Kidney (tissue), 14 donors: ENCODE measurements around the gene PALLD. TPM values are rescaled to one million over a fixed set of nuclear protein-coding genes. Genes with fewer than 3 reads are reported as not detected.

Source experiments
- DNase-seq, 5 donors: peaks; one replicate each; pipeline ENCODE4 v3.0.0-alpha.2; 2013 to 2020
- FAIRE-seq: peaks from 2 replicates; lab custom pipeline; 2012; peaks lifted over from hg19 to GRCh38; lab: Jason Lieb, UNC
- H3K27ac ChIP-seq, 2 donors: one replicate each; pipeline ENCODE4 v1.7.0; 2013; ENCODE audit warnings: low read depth in 2 of 2, low read length in 2 of 2, inconsistent platforms in 1 of 2
- H3K27me3 ChIP-seq: one replicate; pipeline ENCODE4 v1.7.1; 2013; ENCODE audit warnings: low read length, inconsistent platforms; ENCODE audit not compliant: control insufficient read depth, insufficient read depth
- H3K36me3 ChIP-seq, 3 donors: one replicate each; pipeline versions ENCODE4 v1.7.0 to v1.7.1; 2013; ENCODE audit warnings: low read length in 3 of 3, control low read depth in 1 of 3, inconsistent platforms in 1 of 3; ENCODE audit not compliant: insufficient read depth in 3 of 3, control insufficient read depth in 2 of 3
- H3K4me1 ChIP-seq, 3 donors: one replicate each; pipeline versions ENCODE4 v1.7.0 to v1.7.1; 2013; ENCODE audit warnings: low read length in 3 of 3, inconsistent platforms in 1 of 3, low read depth in 1 of 3; ENCODE audit not compliant: control insufficient read depth in 2 of 3, insufficient read depth in 2 of 3
- H3K4me3 ChIP-seq, 3 donors: one replicate each; pipeline versions ENCODE4 v1.7.0 to v1.8.1; 2013; ENCODE audit warnings: low read length in 3 of 3, control low read depth in 1 of 3, inconsistent platforms in 1 of 3
- H3K9ac ChIP-seq, 3 donors: one replicate each; pipeline versions ENCODE4 v1.7.0 to v1.7.1; 2013; ENCODE audit warnings: low read length in 3 of 3, control low read depth in 1 of 3, inconsistent platforms in 1 of 3
- H3K9me3 ChIP-seq, 3 donors: one replicate each; pipeline versions ENCODE4 v1.7.0 to v1.7.1; 2013; ENCODE audit warnings: low read length in 3 of 3, control low read depth in 1 of 3, inconsistent platforms in 1 of 3; ENCODE audit not compliant: control insufficient read depth in 2 of 3, insufficient read depth in 1 of 3
- intact Hi-C: fragments of 100-400 bp; cut with DNase I; formaldehyde crosslinking; loops from one replicate; pipeline ENCODE4 v1.11.1; 2022
- polyA plus RNA-seq: library from polyadenylated mRNA; stranded (reverse); fragments of 350-450 nt; fragmentation: Illumina TruSeq; extraction: RNeasy Lipid Tissue Mini Kit (QIAGEN cat#74804); gene quantifications from one replicate; pipeline ENCODE4 v1.2.3, GENCODE V29; 2014; ENCODE audit warnings: low read depth, low replicate concordance; ENCODE audit not compliant: insufficient read depth
- total RNA-seq: library from RNA; stranded (reverse); fragmentation: NEBNext Ultra II Directional; extraction: Animal tissue kit (Norgen Biotek cat#: 25700); gene quantifications from one replicate; pipeline ENCODE4 v1.2.1, GENCODE V29; 2021
- TF ChIP-seq, protein P1 (sequence below): IDR thresholded peaks from 3 replicates; pipeline ENCODE4 v1.5.1; 2012; ENCODE audit warnings: mild to moderate bottlenecking, moderate library complexity, borderline replicate concordance; ENCODE audit not compliant: insufficient read depth; ENCODE audit errors: extremely low read depth
- donor health status: control.
- donor health status: control.
- donor health status: control.
- donor health status: control.
- donor health status: control.
- donor health status: DM: yes; HTN: yes; CAD: no.
- donor health status: Normal renal cell carcinoma (clear cell type).

The PALLD gene
- total and polyA plus RNA-seq, 2 donors from 2014 or later = 43.4 to 120 TPM

DNA sequence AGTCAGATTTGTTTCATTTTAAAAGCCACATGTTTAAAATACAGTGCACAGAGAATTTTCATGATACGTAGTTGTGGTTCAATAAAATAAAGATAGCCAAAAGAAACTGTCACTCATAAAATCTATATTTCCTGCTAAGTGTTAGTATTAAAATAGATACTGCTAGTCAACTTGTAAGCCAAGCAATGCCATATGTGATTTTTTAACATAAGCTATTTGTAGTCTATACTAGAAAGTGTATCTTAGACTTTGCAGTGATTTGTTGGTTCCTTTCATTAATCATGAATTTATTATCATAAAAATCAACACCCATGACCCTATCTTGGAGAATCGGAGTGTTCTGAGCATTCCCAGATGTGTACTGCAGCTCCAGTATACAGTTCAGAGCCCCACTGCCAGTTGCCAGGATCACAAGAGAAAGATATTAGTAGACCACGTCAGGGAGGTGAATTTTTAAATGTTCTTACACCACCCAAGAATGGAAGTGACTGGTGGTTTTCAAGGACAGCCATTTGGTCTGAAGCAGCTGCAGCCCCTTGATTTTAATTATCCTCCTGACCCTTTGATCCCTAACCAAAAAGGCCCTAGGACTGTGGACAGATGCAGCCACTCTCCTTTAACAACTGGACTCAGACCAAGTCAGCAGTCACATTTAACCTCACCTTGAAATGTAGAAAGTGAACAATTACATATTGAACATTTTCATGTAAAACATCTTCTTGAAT is 163.1 kb downstream of the PALLD start:
- H3K27ac ChIP-seq = no peak overlapping the region
- no peak for FAIRE-seq
- H3K9ac ChIP-seq = no peak overlapping the region
- H3K4me3 ChIP-seq = no peak overlapping the region
- intact Hi-C loops = no loop called here
- H3K4me1 ChIP-seq = peaks cover 0 to 6% (median 0%) of the 10 kb centered on the region in 3 donors
- peak in 1 of 5 donors; percentile 49 for DNase-seq
- no peaks in the 10 kb centered on the region for H3K36me3 ChIP-seq
- TF ChIP-seq, protein P1, sequence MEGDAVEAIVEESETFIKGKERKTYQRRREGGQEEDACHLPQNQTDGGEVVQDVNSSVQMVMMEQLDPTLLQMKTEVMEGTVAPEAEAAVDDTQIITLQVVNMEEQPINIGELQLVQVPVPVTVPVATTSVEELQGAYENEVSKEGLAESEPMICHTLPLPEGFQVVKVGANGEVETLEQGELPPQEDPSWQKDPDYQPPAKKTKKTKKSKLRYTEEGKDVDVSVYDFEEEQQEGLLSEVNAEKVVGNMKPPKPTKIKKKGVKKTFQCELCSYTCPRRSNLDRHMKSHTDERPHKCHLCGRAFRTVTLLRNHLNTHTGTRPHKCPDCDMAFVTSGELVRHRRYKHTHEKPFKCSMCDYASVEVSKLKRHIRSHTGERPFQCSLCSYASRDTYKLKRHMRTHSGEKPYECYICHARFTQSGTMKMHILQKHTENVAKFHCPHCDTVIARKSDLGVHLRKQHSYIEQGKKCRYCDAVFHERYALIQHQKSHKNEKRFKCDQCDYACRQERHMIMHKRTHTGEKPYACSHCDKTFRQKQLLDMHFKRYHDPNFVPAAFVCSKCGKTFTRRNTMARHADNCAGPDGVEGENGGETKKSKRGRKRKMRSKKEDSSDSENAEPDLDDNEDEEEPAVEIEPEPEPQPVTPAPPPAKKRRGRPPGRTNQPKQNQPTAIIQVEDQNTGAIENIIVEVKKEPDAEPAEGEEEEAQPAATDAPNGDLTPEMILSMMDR = no peak
- no peaks in the 10 kb centered on the region for H3K27me3 ChIP-seq
- H3K9me3 ChIP-seq = no peaks in the 10 kb centered on the region

DNA sequence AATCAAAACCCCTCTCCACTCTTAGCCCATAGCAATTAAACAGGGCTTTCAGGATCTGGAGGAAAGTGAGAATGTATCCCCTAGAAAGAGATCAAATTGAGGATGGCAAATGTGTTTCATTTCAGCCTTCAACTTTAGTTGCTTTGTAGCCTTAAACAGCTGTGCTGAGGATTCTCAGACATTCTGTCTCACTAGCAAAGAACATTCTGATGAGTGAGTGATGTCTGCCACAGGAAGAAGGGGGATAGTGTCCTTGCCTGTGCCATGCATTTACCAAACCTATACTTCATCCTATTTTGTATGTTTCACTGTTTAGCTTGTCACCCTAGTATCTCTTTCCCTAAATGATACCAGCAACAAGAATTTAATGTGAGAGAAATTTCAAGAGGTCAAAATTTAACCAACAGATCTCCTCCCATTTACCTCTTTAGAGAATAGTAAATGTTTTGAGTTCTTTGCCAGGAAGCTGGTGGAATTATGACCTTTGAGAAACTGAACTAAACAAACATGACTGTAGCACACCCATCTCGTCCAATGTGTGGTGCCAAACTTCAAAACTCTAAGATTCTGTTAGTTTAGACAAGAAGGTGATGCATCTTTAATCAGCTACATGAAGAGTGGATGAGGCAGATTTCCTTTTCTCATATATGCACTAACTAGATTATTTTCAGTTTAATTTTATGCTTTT is 165.6 kb downstream of the PALLD start:
- no peak for DNase-seq
- FAIRE-seq = no peak
- H3K4me1 ChIP-seq = peaks cover 0 to 2% (median 0%) of the 10 kb centered on the region in 3 donors
- H3K9ac ChIP-seq = no peak overlapping the region
- H3K27me3 ChIP-seq = no peaks in the 10 kb centered on the region
- no peak overlapping the region for H3K27ac ChIP-seq
- no peaks in the 10 kb centered on the region for H3K9me3 ChIP-seq
- no peak overlapping the region for H3K4me3 ChIP-seq
- intact Hi-C loops = no loop called here
- TF ChIP-seq, protein P1 = no peak
- H3K36me3 ChIP-seq = no peaks in the 10 kb centered on the region

DNA sequence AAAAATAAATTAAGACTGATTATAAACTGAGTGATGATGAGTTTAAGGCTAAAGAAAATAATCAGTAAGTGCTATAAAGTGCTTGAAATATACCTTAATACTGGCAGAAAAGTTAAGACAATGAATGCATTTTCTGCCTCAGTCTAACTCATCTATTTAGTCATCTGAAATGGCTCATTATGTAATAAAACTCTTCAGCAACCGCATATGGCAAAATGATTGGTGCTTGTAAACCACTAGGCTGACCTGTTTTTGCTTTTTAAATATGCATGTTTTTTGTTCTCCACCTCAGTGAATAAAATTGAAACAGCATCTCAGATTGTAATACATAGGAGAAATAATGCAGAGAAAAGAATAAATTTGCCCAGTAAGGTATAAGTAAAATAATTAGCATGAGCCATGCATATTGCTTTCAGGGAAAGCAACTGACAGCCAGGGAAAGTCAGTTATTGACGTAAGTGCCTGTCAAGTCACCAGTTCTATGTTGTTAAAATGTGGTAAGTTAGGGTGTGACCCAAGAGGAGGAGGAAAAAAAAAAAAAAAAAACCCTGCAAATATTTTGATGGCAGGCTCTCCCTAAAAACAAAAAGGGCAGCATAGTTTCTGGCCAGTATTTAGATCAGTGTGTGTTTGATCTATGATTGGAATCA is 167.5 kb downstream of the PALLD start:
- Histone ChIP-seq H3K4me3 (no peak overlapping the region), H3K9me3 (no peaks in the 10 kb centered on the region), H3K36me3 (no peaks in the 10 kb centered on the region), H3K4me1 (peaks cover 0 to 4% (median 2%) of the 10 kb centered on the region in 3 donors), H3K27me3 (no peaks in the 10 kb centered on the region), H3K9ac (no peak overlapping the region), H3K27ac (no peak overlapping the region)
- FAIRE-seq = no peak
- TF ChIP-seq, protein P1 = no peak
- DNase-seq = no peak
- intact Hi-C loops = no loop called here
